ENCODE data around the gene DISC1. TPM values are rescaled to one million over a fixed set of nuclear protein-coding genes. Genes with fewer than 3 reads are reported as not detected.
"Not testable (repeated sequence)": the region's sequence is repeated elsewhere in the genome, so short reads cannot be mapped to it uniquely, and the experiment has no call there.

DISC1 gene
- total and polyA plus RNA-seq, 7 donors = 1.2 to 14.1 (median 5.8) TPM

DNA sequence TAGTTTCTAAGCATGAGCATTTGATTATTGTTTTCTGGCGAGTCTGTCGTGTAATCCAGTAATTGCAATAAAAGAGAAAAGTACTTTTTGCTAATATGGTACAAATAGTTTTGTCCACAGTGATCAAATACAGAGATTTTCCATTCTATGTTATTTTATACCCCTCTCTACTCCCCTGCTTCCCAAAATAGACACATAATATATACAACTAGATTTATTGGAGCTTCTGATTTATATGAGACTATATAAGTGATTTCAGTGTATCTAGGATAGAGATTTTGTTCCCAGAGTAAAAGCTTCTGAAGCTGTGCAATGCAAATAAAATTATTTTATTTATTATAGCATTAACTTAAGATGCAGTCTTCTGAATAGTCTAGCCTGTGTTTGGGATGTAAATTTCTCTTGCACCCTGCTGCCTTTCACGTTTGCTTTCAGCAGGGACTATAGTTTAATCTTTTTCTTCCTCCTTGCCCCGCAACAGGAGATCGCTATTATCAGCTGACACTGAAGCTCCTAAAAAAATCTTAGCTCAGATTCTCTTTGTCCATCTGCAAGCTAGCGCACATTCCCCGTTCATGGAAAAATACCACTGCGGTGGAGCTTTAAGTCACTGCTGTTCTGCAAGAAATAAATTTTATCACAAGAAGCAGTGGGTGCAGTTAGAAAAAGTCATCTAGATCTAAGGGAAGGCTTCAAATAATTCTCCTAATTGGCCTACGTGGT is 273.3 kb downstream of the DISC1 start:
- H3K9me3 ChIP-seq = peaks cover 0 to 5% (median 0%) of the 10 kb centered on the region in 4 donors
- no peaks in the 10 kb centered on the region for H3K36me3 ChIP-seq
- no peak overlapping the region for H3K27ac ChIP-seq
- H3K4me3 ChIP-seq = no peak overlapping the region
- TF ChIP-seq EP300 (IDR thresholded peaks at IDR 0.05) (no peak), POLR2A (IDR thresholded peaks at IDR 0.05) (no peak), POLR2AphosphoS5 (IDR thresholded peaks at IDR 0.05) (no peak)
- TF ChIP-seq, protein P1, sequence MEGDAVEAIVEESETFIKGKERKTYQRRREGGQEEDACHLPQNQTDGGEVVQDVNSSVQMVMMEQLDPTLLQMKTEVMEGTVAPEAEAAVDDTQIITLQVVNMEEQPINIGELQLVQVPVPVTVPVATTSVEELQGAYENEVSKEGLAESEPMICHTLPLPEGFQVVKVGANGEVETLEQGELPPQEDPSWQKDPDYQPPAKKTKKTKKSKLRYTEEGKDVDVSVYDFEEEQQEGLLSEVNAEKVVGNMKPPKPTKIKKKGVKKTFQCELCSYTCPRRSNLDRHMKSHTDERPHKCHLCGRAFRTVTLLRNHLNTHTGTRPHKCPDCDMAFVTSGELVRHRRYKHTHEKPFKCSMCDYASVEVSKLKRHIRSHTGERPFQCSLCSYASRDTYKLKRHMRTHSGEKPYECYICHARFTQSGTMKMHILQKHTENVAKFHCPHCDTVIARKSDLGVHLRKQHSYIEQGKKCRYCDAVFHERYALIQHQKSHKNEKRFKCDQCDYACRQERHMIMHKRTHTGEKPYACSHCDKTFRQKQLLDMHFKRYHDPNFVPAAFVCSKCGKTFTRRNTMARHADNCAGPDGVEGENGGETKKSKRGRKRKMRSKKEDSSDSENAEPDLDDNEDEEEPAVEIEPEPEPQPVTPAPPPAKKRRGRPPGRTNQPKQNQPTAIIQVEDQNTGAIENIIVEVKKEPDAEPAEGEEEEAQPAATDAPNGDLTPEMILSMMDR (IDR thresholded peaks at IDR 0.05) = no peak
- H3K4me1 ChIP-seq = peaks cover 0 to 12% (median 2%) of the 10 kb centered on the region in 4 donors
- intact Hi-C loops (cut with DNase I) = no loop called here
- WGBS, 2 donors = 78 to 87% methylated on average over 9 of the region's 9 CpGs
- no peaks in the 10 kb centered on the region for H3K27me3 ChIP-seq
- DNase-seq = no peak

DNA sequence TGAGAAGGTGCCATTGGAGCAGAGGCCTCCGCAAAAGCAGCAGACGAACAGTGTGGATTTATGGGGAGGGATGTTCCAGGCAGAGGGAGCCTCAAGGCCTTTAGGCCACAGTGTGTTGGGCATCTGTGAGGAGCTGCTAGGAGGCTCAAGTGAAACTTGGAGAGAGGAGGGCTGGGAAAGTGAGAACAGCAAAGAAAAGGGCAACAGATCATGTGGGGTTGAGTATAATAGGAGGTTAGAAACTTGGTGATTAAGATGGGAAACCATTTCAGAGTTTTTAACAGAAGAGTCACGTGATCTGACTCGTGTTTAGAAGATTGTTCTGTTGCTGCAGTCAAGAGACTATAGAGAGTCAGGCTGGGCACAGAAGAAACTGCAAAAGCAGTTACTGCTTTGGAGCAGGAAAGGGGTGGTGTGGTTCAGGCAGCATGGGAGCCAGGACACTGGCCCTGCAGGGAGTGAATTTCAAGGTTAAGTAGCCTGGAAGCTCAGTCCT is 277.0 kb downstream of the DISC1 start:
- intact Hi-C loops (cut with DNase I) = no loop called here
- Histone ChIP-seq H3K4me1 (peaks cover 0 to 12% (median 2%) of the 10 kb centered on the region in 4 donors), H3K36me3 (no peaks in the 10 kb centered on the region), H3K27me3 (no peaks in the 10 kb centered on the region), H3K27ac (no peak overlapping the region), H3K4me3 (no peak overlapping the region), H3K9me3 (peaks cover 0 to 5% (median 0%) of the 10 kb centered on the region in 4 donors)
- no peak for DNase-seq
- 91 to 94% methylated on average over 4 of the region's 4 CpGs for WGBS, 2 donors
- TF ChIP-seq POLR2AphosphoS5 (IDR thresholded peaks at IDR 0.05) (no peak), EP300 (IDR thresholded peaks at IDR 0.05) (no peak), POLR2A (IDR thresholded peaks at IDR 0.05) (no peak)
- TF ChIP-seq, protein P1 (IDR thresholded peaks at IDR 0.05) = no peak

DNA sequence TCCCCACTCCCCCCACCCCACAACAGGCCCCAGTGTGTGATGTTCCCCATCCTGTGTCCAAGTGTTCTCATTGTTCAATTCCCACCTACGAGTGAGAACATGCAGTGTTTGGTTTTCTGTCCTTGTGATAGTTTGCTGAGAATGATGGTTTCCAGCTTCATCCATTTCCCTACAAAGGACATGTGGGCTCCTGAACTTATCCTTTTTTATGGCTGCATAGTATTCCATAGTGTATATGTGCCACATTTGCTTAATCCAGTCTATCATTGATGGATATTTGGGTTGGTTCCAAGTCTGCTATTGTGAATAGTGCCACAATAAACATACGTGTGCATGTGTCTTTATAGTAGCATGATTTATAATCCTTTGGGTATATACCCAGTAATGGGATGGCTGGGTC is 280.7 kb downstream of the DISC1 start:
- H3K9me3 ChIP-seq; DNase-seq; H3K4me3 ChIP-seq; H3K27ac ChIP-seq; intact Hi-C loops (cut with DNase I); H3K4me1 ChIP-seq; H3K36me3 ChIP-seq; H3K27me3 ChIP-seq: not testable (repeated sequence)
- WGBS, 2 donors = 86 to 94% methylated on average over 2 of the region's 2 CpGs

DNA sequence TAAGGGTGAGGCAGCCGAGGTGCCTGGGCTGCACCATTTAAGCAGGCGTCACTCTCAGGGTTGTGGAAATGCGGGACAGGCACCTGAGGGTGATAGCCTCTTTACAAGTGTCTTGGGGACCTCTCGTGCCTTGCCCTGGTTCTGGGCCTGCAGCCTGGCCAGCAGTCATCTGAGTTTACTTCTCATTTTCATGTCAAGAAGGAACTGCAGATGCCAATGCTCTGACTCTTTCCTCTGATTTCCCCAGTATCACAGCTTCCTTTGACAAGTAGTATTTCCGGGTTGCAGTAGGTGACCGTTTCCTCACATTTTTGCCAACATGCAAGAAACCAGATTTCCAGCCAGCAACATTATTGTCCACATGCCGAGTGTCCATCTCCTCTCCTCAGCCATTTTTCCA is 286.9 kb downstream of the DISC1 start:
- no peak overlapping the region for H3K4me3 ChIP-seq
- no peaks in the 10 kb centered on the region for H3K9me3 ChIP-seq
- DNase-seq = no peak
- intact Hi-C loops (cut with DNase I) = no loop called here
- WGBS, 2 donors = 90 to 92% methylated on average over 7 of the region's 7 CpGs
- H3K36me3 ChIP-seq = no peaks in the 10 kb centered on the region
- no peak overlapping the region for H3K27ac ChIP-seq
- no peaks in the 10 kb centered on the region for H3K4me1 ChIP-seq
- H3K27me3 ChIP-seq = no peaks in the 10 kb centered on the region
- TF ChIP-seq, protein P1 (IDR thresholded peaks at IDR 0.05) = no peak
- no peak for TF ChIP-seq POLR2AphosphoS5 (IDR thresholded peaks at IDR 0.05)
- no peak for TF ChIP-seq EP300 (IDR thresholded peaks at IDR 0.05)

DNA sequence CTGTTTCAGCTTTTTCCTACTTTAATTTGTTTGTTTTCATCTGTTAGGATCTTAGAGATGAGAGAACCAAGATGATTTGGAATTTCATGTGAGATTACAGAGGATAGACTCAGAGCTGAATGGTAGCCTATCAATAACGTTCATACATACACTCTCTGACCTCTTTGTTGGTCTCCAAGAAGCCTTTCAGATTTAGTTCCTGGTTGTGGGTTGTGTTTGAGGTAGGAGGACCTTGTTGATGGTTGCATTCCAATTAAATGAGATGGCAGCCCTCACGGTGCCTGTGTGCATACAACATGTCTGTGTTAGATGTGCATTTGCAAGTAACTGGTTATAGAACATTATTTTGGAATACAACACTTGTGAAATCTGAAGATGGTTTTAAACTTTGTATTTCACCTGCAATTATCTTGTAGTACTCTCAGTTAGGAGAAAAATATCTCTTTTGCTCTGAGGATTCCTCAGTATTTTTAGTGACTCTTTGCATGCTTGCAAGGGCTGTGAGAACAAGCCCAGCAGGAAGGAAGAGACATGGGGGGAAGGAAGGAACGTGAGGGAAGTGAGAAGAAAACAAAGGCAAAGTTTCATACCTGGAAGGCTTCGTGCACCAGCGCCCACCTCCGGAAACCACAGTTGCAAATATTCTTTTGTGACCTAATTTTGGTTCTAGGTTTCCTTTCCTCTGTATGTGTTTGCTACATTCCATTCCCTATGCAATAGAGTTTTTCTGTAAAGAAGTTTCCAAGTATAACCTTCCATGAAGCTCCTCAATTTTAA is 291.8 kb downstream of the DISC1 start:
- TF ChIP-seq, protein P1 (IDR thresholded peaks at IDR 0.05) = no peak
- TF ChIP-seq POLR2A (IDR thresholded peaks at IDR 0.05) (no peak), POLR2AphosphoS5 (IDR thresholded peaks at IDR 0.05) (no peak), EP300 (IDR thresholded peaks at IDR 0.05) (no peak)

More for the DNA sequence above, 291.8 kb downstream of the DISC1 start:
- Histone ChIP-seq H3K4me1 (no peaks in the 10 kb centered on the region), H3K27me3 (no peaks in the 10 kb centered on the region), H3K36me3 (no peaks in the 10 kb centered on the region), H3K9me3 (no peaks in the 10 kb centered on the region), H3K27ac (no peak overlapping the region), H3K4me3 (no peak overlapping the region)
- no peak for DNase-seq
- 55 to 81% methylated on average over 6 of the region's 6 CpGs for WGBS, 2 donors
- intact Hi-C loops (cut with DNase I) = no loop called here
